HepG2 (cell line): ENCODE results near the gene CARMIL1. TPM values are rescaled to one million over a fixed set of nuclear protein-coding genes. Genes with fewer than 3 reads are reported as not detected.

Experiments
- ATAC-seq: fragments of 200-7000 bp; cut with Tn5 transposase; 3 replicates; pipeline ENCODE4 v1.9.1; 2020; ENCODE audit warnings: mild to moderate bottlenecking, moderate library complexity
- BruUV-seq: library from RNA; stranded (reverse); fragments of 400-500 nt; replicated peaks from 2 replicates; lab custom pipeline; 2021; lab: Mats Ljungman, UMichigan
- CTCF ChIA-PET: fragments of 300-600 bp; formaldehyde crosslinking; extraction: SDS; loops from one replicate; lab custom pipeline; 2021; ENCODE audit warnings: low total read pairs, inconsistent platforms, low intra/inter-chr PET ratio; lab: Yijun Ruan, JAX
- POLR2A ChIA-PET: fragments of 350-600 bp; sonication (Branson Sonifier 250); formaldehyde crosslinking; loops from one replicate; lab custom pipeline; 2020; ENCODE audit warnings: antibody characterized with exemption, inconsistent platforms; lab: Yijun Ruan, JAX
- DNase-seq: peaks from one replicate; pipeline ENCODE4 v3.0.0-alpha.2; 2015; ENCODE audit warnings: low spot score
- FAIRE-seq: peaks from 3 replicates; lab custom pipeline; 2011; peaks lifted over from hg19 to GRCh38; lab: Jason Lieb, UNC
- H2AFZ ChIP-seq: one replicate; pipeline ENCODE4 v1.6.1; 2011; ENCODE audit warnings: low read length, inconsistent platforms
- H3K27ac ChIP-seq: fragments of 300-600 bp; 3 replicates; pipeline ENCODE4 v1.8.0; 2011; ENCODE audit warnings: mixed run types, mild to moderate bottlenecking, mixed read lengths, low read length, inconsistent platforms; ENCODE audit not compliant: insufficient read depth; ENCODE audit errors: extremely low read length
- H3K27me3 ChIP-seq, 2 experiments: fragments of 200-600 bp in 1 of 2; 2 replicates in 1 of 2; 3 replicates in 1 of 2; pipeline versions ENCODE4 v1.6.0 to v1.8.0; 2011; ENCODE audit warnings: low read length in 2 of 2, mild to moderate bottlenecking in 2 of 2, moderate library complexity in 2 of 2, inconsistent platforms in 1 of 2; ENCODE audit not compliant: insufficient read depth in 2 of 2, control insufficient read depth in 1 of 2
- H3K36me3 ChIP-seq, 2 experiments: fragments of 200-600 bp in 1 of 2; replicated peaks in 1 of 2; 2 replicates in 1 of 2; 3 replicates in 1 of 2; pipeline versions ENCODE4 v1.5.1 to v1.8.0; 2011; ENCODE audit warnings: low read length in 2 of 2, inconsistent platforms in 1 of 2; ENCODE audit not compliant: insufficient read depth in 2 of 2, control insufficient read depth in 1 of 2
- H3K4me1 ChIP-seq: 2 replicates; pipeline ENCODE4 v1.5.1; 2012; ENCODE audit warnings: low read length, inconsistent platforms; ENCODE audit not compliant: insufficient read depth
- H3K4me2 ChIP-seq: 2 replicates; pipeline ENCODE4 v1.6.0; 2011; ENCODE audit warnings: low read depth, low read length, inconsistent platforms
- H3K4me3 ChIP-seq, 3 experiments: fragments of 200-600 bp in 1 of 3; sonication (generic), shearing (Covaris generic) in 1 of 3; replicated peaks in 1 of 3; 2 replicates each; pipeline ENCODE4 v1.5.1; 2011 to 2016; ENCODE audit warnings: low read length in 3 of 3, inconsistent platforms in 2 of 3, low read depth in 2 of 3, mild to moderate bottlenecking in 2 of 3, control low read depth in 1 of 3, mixed read lengths in 1 of 3; ENCODE audit not compliant: insufficient read depth in 1 of 3
- H3K79me2 ChIP-seq: one replicate; pipeline ENCODE4 v1.6.1; 2011; ENCODE audit warnings: low read length, inconsistent platforms; ENCODE audit not compliant: insufficient read depth
- H3K9ac ChIP-seq: 2 replicates; pipeline ENCODE4 v1.6.0; 2011; ENCODE audit warnings: mild to moderate bottlenecking, low read depth, low read length, inconsistent platforms; ENCODE audit not compliant: insufficient read depth
- H3K9me3 ChIP-seq: 2 replicates; pipeline ENCODE4 v1.5.1; 2012; ENCODE audit warnings: mild to moderate bottlenecking, low read length
- H4K20me1 ChIP-seq: 2 replicates; pipeline ENCODE4 v1.6.0; 2011; ENCODE audit warnings: inconsistent platforms, mild to moderate bottlenecking, low read length, moderate library complexity; ENCODE audit not compliant: insufficient read depth
- ATRX ChIP-seq: sonication (generic); formaldehyde crosslinking; IDR thresholded peaks from 2 replicates; pipeline ENCODE4 v1.4.0; 2020; ENCODE audit warnings: missing genetic modification reagents, borderline replicate concordance
- CHCHD3 ChIP-seq: sonication (generic); formaldehyde crosslinking; IDR thresholded peaks from 2 replicates; pipeline ENCODE4 v1.8.0; 2022; ENCODE audit warnings: mild to moderate bottlenecking, missing genetic modification reagents, moderate library complexity
- MBD4 ChIP-seq: IDR thresholded peaks from 2 replicates; pipeline ENCODE4 v1.6.1; 2012; ENCODE audit warnings: low read length, inconsistent platforms, borderline replicate concordance
- NCOA5 ChIP-seq: sonication (generic); formaldehyde crosslinking; IDR thresholded peaks from 2 replicates; pipeline ENCODE4 v1.4.0; 2020; ENCODE audit warnings: missing genetic modification reagents
- PHF8 ChIP-seq: sonication (generic); formaldehyde crosslinking; IDR thresholded peaks from 2 replicates; pipeline ENCODE4 v1.5.0; 2020; ENCODE audit warnings: missing genetic modification reagents
- PTBP1 ChIP-seq: fragments of 200-400 bp; formaldehyde crosslinking; IDR thresholded peaks from 2 replicates; pipeline ENCODE4 v1.6.1; 2018; ENCODE audit warnings: low read length, low read depth; ENCODE audit not compliant: poor library complexity, severe bottlenecking
- XBP1 ChIP-seq: sonication (generic); formaldehyde crosslinking; IDR thresholded peaks from 2 replicates; pipeline ENCODE4 v1.5.0; 2020; ENCODE audit warnings: missing genetic modification reagents
- XRCC5 ChIP-seq: fragments of 200-400 bp; formaldehyde crosslinking; optimal IDR thresholded peaks from 2 replicates; pipeline ENCODE3; 2017; ENCODE audit warnings: mild to moderate bottlenecking, low read length
- ZFY ChIP-seq: sonication (generic); formaldehyde crosslinking; IDR thresholded peaks from 2 replicates; pipeline ENCODE4 v1.4.0; 2020; ENCODE audit warnings: missing genetic modification reagents
- ZNF136 ChIP-seq: sonication (generic); formaldehyde crosslinking; IDR thresholded peaks from 2 replicates; pipeline ENCODE4 v1.8.1; 2022; ENCODE audit warnings: low read depth, mild to moderate bottlenecking, moderate library complexity, missing genetic modification reagents
- ZNF253 ChIP-seq: sonication (generic); formaldehyde crosslinking; IDR thresholded peaks from 2 replicates; pipeline ENCODE4 v1.8.0; 2022; ENCODE audit warnings: mild to moderate bottlenecking, missing genetic modification reagents, borderline replicate concordance
- ZNF367 ChIP-seq: sonication (generic); formaldehyde crosslinking; IDR thresholded peaks from 2 replicates; pipeline ENCODE4 v1.4.0; 2020; ENCODE audit warnings: missing genetic modification reagents, borderline replicate concordance
- ZNF513 ChIP-seq: sonication (generic); formaldehyde crosslinking; conservative IDR thresholded peaks from 2 replicates; pipeline ENCODE4 v1.5.0; 2020; ENCODE audit warnings: missing genetic modification reagents
- ZNF562 ChIP-seq: sonication (generic); formaldehyde crosslinking; IDR thresholded peaks from 2 replicates; pipeline ENCODE4 v1.8.0; 2022; ENCODE audit warnings: missing genetic modification reagents, borderline replicate concordance
- ZNF574 ChIP-seq: sonication (generic); formaldehyde crosslinking; IDR thresholded peaks from 2 replicates; pipeline ENCODE4 v1.4.0; 2020; ENCODE audit warnings: missing genetic modification reagents
- ZNF747 ChIP-seq: sonication (generic); formaldehyde crosslinking; IDR thresholded peaks from 2 replicates; pipeline ENCODE4 v1.8.1; 2023; ENCODE audit warnings: missing genetic modification reagents, mild to moderate bottlenecking, borderline replicate concordance
- ZSCAN29 ChIP-seq: sonication (generic); formaldehyde crosslinking; conservative IDR thresholded peaks from 2 replicates; pipeline ENCODE4 v1.4.0; 2020; ENCODE audit warnings: mild to moderate bottlenecking, missing genetic modification reagents
- WGBS: methylation state at CpG from one replicate; pipeline ENCODE4 v1.1.6; 2017; ENCODE audit warnings: low lambda C conversion rate; 5-methylcytosine and 5-hydroxymethylcytosine counted together
- in situ Hi-C: cut with HindIII; loops from 2 replicates; pipeline ENCODE4 v1.10.0; 2017; ENCODE audit warnings: low pct_unique_long_range_greater_than_20kb; ENCODE audit not compliant: extremely low pct_ligation_motif_present
- intact Hi-C: fragments of 100-400 bp; cut with micrococcal nuclease; formaldehyde crosslinking; loops from one replicate; pipeline ENCODE4 v1.10.0; 2022; ENCODE audit not compliant: unreplicated experiment
- polyA plus RNA-seq, 8 experiments: library from polyadenylated mRNA; depleted of rRNA in 3 of 8; stranded (reverse) in 7 of 8; unstranded in 1 of 8; fragments of >200 nt; fragmentation: Illumina TruSeq in 4 of 8; extraction: Trizol in 4 of 8; gene quantifications; 2 replicates each; pipeline versions ENCODE4 v1.2.1 to v1.2.3, GENCODE V29; 2011 to 2016; ENCODE audit warnings: low read depth in 4 of 8, missing spikeins in 1 of 8, mixed read lengths in 1 of 8; ENCODE audit not compliant: insufficient read depth in 1 of 8
- total RNA-seq, 5 experiments: library from RNA; depleted of rRNA; stranded (reverse); fragments of >200 nt; fragmentation: Illumina TruSeq; extraction: Trizol; gene quantifications; 2 replicates each; pipeline ENCODE4 v1.2.3, GENCODE V29; 2016; ENCODE audit warnings: low read depth in 1 of 5
- TF ChIP-seq, protein P1 (sequence below): sonication (generic); formaldehyde crosslinking; IDR thresholded peaks from 2 replicates; pipeline ENCODE4 v1.5.0; 2020; ENCODE audit warnings: missing genetic modification reagents, mild to moderate bottlenecking, borderline replicate concordance
- TF ChIP-seq, protein P2 (sequence below): sonication (generic); formaldehyde crosslinking; conservative IDR thresholded peaks from 2 replicates; pipeline ENCODE4 v1.8.1; 2023; ENCODE audit warnings: missing genetic modification reagents

The CARMIL1 gene
- total and polyA plus RNA-seq, 2 of the 13 experiments (the other 11 are each of a cell fraction or from before 2014, with no cell fraction given) = 1.8 to 2.6 TPM

- ATAC-seq = no peak
- H3K9me3 ChIP-seq = no peaks in the 10 kb centered on the region
- POLR2A ChIA-PET = no interaction called here
- TF ChIP-seq ZNF136 (CRISPR knock-in tag) (no peak), NCOA5 (CRISPR knock-in tag) (no peak), PHF8 (CRISPR knock-in tag) (no peak), XBP1 (no peak), ATRX (CRISPR knock-in tag) (no peak), PTBP1 (no peak), CHCHD3 (CRISPR knock-in tag) (no peak), ZNF747 (no peak), ZNF513 (no peak), ZSCAN29 (CRISPR knock-in tag) (no peak), ZNF562 (CRISPR knock-in tag) (no peak), ZFY (CRISPR knock-in tag) (no peak), XRCC5 (no peak), ZNF574 (CRISPR knock-in tag) (no peak), MBD4 (no peak), ZNF253 (CRISPR knock-in tag) (no peak), ZNF367 (CRISPR knock-in tag) (no peak)
- TF ChIP-seq, protein P1, sequence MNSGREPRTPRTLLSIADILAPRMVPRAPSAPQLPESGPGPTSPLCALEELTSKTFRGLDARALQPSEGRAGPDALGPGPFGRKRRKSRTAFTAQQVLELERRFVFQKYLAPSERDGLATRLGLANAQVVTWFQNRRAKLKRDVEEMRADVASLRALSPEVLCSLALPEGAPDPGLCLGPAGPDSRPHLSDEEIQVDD (CRISPR knock-in tag) = no peak
- TF ChIP-seq, protein P2, sequence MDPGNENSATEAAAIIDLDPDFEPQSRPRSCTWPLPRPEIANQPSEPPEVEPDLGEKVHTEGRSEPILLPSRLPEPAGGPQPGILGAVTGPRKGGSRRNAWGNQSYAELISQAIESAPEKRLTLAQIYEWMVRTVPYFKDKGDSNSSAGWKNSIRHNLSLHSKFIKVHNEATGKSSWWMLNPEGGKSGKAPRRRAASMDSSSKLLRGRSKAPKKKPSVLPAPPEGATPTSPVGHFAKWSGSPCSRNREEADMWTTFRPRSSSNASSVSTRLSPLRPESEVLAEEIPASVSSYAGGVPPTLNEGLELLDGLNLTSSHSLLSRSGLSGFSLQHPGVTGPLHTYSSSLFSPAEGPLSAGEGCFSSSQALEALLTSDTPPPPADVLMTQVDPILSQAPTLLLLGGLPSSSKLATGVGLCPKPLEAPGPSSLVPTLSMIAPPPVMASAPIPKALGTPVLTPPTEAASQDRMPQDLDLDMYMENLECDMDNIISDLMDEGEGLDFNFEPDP (CRISPR knock-in tag) = no peak
- TF ChIP-seq, all 625 proteins: peak for 0
- no peak overlapping the region for H3K27ac ChIP-seq
- H3K9ac ChIP-seq = no peak overlapping the region
- H3K36me3 ChIP-seq = no peaks in the 10 kb centered on the region
- no peak overlapping the region for H3K4me2 ChIP-seq
- no peak for FAIRE-seq
- DNase-seq = no peak
- intact Hi-C loops (no loop called here), in situ Hi-C loops (no loop called here)
- H3K27me3 ChIP-seq = no peaks in the 10 kb centered on the region
- no TSS peak for BruUV-seq
- CTCF ChIA-PET = no interaction called here
- H3K4me1 ChIP-seq = no peaks in the 10 kb centered on the region
- WGBS = 14% methylated on average over 6 of the region's 6 CpGs
- no peaks in the 10 kb centered on the region for H4K20me1 ChIP-seq
- no peak overlapping the region for H2AFZ ChIP-seq
- H3K4me3 ChIP-seq = no peak overlapping the region
- no peaks in the 10 kb centered on the region for H3K79me2 ChIP-seq
Observed at GRCh38 chr6:25359191-25359861, 80.2 kb downstream of the CARMIL1 start.
